Stimulated activated CD8-positive, alpha-beta memory T cell treated with anti-CD3 and anti-CD28 coated beads, Interleukin-4, amount 100 ng/mL, for 48 hours (primary cell): Measurements from ENCODE around the gene NOTCH4.
"Not testable (repeated sequence)": the region's sequence is repeated elsewhere in the genome, so short reads cannot be mapped to it uniquely, and the experiment has no call there.

ENCODE experiments used
- DNase-seq: peaks from one replicate; pipeline ENCODE4 v3.0.0-alpha.2; 2020

NOTCH4 gene

DNA sequence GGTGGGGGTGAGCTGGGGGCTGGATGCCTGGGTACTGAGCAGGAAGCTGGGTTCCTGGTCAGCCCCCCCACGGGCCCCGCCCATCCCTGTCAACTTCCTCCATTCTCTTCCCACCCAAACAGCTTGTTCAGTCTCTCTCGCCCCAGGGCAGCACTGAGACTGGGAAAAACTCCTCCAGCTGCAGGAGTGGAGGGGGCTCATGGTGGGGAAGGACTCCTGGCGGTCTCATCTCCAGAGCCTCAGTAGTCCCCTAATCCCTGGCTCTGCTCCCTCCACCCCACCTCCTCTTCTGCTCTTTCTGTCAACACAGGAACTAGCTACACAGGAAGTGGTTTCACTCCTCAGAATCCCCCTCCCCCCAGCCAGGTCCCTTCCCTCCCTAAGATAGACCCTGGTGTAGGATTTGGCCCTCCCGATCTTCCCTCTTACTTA, 31.2 kb downstream of the NOTCH4 start, which contains the start of gene GPSM3:
TSS of gene GPSM3 (minus strand) at position 36 of the 432 bp plus-strand sequence. CDS start 130 bp downstream, outside the sequence.
- DNase-seq = peak; percentile 70

DNA sequence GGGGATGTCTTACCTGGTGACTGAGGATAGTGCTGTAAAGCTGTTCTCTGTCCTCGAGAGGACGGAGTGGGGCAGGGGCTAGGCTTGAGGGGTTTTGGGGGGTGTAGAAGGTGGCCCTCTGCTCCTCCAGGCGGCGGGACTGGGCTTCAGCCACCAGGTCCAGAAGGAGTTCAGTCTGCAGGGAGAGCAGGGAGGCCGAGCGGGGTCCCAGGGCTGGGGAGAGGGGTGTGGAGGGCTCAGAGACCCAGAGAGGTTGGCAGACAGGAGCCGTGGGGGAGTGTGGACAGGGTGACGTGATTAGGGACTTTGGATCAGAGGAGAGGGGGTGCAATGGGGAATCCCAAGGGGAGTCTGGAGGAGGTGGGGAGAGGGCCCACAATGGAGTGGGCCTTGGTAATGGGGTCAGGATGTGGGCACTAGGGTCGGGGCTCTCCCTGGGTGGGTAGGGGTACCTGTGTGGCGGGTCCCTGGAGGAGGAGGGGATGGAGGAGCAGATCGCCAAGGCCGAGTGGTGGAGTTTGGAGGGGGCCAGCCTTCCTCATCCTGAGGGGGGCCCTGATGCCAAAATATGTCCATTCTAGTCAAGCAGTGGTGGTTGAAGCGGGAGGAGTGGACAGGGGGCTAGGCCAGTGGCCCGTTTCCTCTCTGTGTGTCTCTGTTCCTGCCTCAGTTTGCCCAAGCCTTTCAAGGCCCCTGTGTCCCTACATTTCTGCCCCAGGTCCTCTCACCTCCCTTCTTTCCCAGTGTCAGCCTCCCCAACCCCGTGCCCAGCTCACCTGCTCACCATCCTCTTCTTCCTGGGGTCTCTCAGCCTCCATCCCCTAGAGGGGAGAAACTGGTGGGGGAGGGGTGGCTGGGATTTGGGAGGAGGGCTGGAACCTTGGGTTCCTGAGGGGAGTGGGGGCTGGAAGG, 31.9 kb downstream of the NOTCH4 start:
- no peak for DNase-seq

DNA sequence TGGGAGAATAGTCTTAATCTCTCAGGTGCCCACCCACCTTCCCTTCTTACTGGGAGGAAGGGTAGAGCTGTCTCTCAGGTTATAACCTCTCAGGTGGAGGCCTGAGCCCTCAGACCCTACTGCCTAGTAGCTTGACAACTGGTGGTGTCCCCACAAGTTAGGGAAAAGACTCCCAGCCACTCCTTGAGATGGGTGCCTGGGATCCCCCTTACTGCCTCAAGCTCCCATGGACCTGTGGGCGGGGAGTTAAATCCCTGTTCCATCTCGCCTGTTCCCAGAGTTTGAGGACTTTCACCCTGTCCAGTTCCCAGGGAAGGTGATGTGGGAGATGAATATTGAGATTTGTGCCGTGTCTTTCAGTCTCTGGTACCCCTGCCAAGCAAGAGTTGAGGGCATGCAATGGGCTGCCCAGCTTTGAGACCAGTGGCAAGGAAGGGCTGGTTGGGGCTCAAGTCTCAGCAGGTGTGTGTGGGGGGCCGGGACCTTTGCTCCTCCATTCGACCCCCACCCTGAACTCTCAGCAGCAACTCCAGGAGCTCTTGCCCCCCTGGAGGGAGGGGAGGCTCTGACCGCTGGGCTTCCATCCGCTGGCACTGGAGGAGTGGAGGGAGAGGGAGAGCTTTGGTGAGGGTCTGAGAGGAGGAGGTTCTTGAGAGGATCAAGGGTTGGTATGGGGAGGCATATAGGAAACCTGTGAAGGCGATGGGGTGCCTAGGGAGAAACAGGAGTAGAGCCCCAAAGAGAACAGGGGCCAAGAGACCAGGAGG, 32.8 kb downstream of the NOTCH4 start:
- DNase-seq = no peak

DNA sequence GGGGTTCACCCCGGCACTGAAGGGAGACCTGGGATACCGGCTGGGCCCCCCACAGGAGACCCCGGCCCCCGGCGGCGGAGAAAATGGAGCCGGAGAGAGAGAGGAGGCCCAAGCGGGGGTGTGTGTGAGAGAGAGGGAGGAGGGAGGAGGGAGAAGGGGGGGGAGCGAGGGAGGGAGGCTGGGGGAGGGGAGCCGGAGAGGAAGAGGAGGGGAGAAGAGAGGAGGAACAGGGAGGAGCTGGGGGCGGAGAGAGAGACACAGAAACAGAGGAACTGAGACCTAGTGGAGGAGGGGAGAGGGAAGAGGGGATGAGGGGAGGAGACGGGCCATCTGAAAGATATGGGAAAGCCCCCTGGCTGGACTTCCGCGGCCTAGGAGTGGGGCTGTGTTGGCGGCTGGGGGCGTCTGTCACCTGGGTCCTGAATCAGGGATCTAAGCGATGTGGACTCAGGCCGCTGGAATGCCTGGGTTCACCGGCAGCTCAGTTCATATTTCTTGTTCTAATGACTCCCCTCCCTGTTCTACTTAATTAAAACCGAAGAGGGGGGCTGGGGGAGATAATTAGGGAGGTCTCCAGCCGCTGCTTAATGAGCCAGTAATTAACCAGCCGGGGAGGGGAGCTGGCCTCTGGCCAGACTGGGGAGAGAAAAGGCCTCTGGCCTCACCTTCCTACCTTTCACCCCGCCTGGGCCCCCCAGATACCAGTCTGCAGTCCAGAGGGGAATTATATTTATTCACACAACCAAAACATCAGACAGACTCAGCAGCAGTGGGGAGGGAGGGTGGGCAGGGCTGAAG, 33.6 kb downstream of the NOTCH4 start, which contains the start of gene PBX2:
TSS of gene PBX2 (minus strand) at position 149 of the 798 bp plus-strand sequence. CDS start 287 bp downstream, outside the sequence.
- DNase-seq = peak; percentile 89

DNA sequence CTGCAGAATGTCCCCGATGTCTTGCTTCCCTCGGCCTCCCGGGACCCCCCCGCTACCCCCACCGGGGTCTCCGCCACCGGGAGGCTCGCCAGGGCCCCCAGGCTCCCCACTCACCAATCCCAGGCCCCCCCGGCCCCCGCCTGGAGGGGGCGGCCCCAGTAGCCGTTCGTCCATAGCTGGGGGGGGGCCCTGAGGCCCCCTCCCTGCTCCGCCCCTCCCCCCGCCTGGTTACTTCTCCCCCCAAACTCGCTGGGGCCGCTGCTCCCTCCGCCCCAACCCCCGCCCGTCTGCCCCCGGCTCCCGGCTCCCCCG, 34.2 kb downstream of the NOTCH4 start:
- DNase-seq = no peak

DNA sequence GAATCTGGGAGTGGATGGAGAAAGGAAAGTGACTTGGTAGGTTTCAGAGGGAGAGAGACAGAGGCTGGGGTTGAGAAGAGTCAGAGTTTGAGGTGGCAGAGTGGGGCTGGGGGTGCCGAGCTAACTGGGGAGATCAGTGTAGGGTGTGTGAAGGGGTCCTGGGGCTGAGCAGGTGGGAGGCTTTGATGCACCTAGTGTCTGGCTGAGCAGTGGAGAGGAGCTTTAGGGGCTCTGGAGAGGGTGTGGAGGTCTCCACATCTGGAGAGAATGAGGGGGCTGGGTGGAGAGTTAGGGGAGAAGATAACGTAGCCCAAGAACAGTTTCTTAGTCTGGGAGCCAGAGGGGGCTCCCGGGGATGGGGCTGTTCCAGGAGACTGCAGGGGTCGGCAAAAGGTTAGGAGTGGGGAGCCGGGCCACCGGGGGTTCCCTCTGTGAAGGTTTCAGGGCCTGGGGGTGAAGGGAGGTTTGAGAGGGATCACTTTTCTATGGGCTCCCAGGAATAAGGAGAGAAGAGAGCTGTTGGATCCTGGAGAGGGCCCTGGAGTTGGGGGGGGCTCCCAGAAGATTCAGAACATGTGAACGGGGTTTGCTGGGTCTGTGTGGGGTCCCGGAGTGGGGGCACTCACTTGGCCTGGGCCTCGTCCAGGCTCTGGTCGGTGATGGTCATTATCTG, 34.7 kb downstream of the NOTCH4 start:
- no peak for DNase-seq

DNA sequence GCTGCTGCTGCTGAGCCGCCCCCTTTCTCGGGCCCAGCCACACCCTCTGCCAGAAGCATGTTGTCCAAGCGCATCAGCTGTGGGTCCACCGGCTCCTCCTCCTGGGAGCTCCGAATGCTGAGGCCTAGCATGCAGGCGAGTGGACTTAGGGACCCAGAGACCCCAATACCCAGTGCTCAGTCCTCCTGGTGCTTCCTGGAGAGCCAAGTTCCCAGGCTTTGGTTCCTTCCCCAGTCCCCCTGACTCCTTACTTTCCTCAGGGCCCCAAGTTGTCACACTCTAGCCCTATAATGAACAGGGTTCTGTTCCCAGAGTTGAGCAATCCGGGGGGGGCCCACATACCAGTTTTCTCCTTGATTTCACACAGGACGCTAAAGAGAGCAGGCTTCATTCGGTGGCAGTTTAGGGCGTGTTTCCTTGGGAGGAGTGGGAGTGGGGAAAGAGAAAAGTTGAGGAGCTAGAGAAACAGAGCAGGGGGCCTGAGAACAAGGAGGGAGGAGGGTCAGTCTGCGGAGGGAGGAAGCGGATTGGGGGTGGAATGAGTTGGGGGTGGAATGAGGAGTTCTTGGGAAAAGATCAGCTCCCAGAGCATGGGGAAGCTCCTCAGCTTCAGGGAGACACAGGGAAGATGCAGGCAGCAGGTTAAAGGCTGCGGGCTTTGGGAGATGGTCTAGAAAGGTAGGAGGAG, 35.3 kb downstream of the NOTCH4 start:
- DNase-seq = no peak

DNA sequence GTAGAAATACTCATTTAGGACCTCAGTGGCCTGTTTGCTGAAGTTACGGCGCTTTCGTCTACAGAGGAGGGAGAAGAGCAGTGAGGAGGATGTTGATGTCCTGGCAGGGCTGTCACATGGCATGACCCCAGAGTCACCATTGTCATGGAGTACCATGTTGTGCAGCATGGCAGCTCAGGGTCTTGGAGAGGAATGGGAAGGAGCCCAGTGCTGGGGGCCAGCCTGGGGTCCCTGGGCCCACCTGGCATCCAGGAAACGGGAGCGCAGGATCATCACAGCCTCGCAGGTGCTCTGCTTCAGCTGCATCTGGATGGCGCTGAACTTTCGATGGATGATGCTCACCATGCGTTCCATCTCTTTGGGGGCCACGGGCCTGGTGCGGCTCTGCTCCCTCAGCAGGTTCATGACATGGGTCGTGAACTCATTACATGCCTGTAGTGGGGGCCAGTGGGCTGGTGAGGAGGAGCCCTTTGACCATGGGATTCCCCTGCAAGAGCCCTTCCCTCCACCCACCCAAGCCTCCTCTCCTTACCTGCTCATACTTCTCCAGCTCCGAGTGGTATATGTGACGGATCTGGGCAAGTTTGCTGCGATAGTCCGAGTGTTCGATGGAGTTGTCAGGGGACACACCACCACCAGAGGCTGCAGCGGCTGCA, 36.0 kb downstream of the NOTCH4 start:
- not testable (repeated sequence) for DNase-seq

DNA sequence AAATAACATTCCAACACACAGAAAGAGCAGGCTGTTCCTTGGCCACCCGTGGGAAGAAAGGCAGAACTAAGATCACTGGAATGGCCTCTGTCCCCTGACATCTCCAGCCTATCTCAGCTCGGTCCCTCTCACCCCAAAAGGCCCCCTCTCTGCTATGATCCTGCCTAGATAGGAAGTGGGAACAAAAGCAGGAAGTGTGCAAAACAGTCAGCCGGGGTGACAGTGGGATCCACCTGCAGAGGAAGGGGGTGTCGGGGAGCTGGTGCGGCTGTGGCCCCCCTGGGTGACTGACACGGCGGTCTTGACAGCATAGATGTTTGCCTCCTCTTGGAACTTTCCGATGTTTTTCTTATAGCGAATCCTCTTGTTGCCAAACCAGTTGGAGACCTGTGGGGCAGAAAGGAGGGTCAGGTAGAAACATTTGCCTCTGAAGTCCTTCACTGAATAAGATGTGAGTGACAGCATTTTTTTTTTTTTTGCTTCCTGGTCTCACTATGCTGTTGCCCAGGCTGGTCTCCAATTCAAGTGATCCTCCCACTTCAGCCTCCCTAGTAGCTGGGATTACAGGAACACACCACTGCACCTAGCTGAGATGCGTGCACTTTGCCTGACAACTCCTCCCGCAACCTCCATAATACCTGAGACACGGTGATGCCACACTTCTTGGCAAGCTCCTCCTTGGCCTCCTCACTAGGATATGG, 36.7 kb downstream of the NOTCH4 start:
- DNase-seq = no peak

DNA sequence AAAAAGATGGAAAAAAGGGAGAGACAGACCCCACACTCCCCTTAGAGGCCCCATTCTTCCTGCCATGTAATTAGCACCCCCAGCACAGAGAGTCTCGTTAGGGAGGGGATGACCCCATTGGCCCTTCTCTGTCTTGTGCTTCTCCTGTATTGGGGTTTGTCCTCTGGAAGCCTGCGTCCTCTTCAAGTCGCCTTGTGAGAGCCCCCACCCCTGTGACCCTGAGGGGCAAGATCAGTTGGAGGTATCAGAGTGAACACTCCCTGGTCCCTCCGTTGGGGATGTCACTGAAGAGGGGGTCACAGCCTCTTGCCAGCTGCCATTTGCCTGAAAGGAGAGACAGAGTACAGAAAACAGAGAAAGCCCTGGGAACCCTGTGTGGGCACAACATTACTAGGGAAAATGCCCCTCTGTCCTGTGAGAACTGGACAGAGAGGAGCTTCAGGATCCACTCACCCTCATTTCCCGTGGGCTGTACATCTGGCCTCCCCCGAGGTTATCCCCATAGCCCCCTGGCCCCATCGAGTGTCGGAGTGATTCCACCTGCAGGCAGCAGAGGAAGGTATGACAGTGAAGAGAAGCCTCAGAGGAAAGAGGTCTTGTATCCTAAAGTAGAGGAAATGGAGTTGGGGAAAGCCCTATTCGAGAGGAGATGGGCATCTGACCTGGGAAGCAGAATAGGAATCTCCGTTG, 37.6 kb downstream of the NOTCH4 start:
- not testable (repeated sequence) for DNase-seq

DNA sequence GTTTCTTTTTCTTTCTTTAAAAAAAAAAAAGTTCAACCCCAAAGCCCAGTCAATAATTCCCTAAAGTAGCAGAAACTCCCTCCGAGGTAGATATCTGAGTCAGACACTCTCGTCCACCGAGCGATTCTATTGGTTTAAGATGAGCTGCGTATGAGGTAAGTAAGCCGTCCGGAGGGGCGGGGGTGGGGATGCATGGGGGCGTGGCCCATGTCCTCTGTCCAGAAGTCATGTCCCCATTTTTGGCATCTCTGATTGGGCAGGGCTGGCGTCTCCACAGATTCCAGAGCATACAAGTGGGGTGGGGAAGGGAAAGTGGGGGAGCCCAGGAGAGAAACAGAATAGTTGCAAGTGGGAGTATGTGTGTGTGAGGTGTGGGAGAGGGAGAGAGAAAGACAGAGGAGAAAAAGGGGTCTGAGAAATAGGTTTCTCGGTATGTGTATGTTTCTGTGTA, 38.2 kb downstream of the NOTCH4 start:
- DNase-seq = peak; percentile 76

DNA sequence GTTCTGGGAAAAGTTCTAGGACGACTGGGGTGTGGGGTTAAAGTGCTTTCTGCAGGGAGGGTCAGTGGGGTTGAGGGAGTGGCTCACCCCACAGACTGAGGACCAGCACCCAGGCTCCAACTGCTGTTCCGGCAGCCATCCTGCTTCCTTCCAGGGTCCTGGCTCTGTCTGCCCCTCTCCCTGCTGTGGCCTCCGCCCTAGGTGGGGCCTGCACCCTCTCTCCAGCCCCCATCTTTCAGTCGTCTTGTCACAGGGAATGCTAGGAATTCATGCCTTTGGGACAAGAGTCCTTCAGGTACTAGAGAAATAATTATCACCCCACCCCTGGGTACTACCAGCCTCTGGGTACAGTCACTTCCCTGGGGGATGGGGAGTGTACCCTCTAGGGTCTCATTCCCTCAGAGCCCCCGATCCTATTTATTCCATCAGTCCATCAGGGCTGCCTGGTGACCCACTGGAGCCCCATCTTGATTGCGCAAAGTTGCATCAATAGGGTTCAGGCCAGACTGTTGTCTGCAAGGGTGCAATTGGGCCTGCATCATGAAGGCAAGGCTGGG, 39.7 kb downstream of the NOTCH4 start, which contains the start of gene AGER:
TSS of gene AGER (minus strand) at position 170 of the 557 bp plus-strand sequence. CDS start at position 139, 31 bp downstream.
- no peak for DNase-seq

DNA sequence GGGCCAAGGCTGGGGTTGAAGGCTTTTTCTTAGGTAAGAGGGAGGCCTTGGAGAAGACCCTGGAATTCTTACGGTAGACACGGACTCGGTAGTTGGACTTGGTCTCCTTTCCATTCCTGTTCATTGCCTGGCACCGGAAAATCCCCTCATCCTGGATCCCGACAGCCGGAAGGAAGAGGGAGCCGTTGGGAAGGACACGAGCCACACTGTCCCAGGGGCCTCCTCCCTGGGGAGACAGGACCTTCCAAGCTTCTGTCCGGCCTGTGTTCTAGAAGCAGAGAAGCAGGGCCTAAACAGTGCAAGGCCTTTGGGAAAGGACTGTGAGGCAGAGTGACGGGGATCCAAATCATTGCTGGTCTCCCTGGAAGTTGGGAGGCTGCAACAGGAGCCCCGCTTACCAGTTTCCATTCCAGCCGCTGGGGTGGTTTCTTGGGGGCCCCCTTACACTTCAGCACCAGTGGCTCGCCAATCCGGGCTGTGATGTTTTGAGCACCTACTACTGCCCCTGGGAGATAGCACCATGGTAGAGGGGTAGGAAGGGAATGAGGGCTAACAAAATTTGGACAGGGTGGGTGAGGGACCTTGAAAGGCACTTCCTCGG, 40.3 kb downstream of the NOTCH4 start:
- DNase-seq = no peak

DNA sequence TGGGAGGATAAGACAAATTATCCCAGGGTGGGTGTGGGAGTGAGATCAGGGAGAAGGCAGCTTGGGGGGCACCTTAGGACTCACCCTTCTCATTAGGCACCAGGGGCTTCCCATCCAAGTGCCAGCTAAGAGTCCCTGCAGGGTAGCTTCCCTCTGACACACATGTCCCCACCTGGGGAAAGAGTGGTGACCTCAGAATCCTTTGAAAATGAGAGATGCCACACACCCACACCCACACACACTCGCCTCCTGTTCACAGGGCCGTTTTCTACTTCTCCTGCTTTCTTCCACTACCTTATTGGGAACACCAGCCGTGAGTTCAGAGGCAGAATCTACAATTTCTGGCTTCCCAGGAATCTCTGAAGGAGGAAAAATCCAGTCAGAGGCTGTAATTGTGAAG, 40.8 kb downstream of the NOTCH4 start:
- DNase-seq = no peak

DNA sequence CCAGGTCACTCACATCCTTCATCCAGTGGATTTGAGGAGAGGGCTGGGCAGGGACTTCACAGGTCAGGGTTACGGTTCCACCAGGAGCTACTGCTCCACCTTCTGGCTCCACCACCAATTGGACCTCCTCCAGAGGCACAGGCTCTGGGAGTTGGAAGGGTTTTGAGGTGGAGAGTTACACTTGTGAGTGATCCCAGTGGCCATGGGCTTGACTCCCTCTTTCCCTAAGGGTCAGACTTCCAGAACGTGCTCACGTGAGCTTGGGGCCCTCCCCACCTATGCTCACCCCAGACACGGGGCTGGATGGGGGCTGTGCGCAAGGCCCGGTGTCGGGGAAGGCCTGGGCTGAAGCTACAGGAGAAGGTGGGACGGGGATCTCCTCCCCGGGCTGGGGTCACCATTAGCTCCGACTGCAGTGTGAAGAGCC, 41.3 kb downstream of the NOTCH4 start:
- no peak for DNase-seq

DNA sequence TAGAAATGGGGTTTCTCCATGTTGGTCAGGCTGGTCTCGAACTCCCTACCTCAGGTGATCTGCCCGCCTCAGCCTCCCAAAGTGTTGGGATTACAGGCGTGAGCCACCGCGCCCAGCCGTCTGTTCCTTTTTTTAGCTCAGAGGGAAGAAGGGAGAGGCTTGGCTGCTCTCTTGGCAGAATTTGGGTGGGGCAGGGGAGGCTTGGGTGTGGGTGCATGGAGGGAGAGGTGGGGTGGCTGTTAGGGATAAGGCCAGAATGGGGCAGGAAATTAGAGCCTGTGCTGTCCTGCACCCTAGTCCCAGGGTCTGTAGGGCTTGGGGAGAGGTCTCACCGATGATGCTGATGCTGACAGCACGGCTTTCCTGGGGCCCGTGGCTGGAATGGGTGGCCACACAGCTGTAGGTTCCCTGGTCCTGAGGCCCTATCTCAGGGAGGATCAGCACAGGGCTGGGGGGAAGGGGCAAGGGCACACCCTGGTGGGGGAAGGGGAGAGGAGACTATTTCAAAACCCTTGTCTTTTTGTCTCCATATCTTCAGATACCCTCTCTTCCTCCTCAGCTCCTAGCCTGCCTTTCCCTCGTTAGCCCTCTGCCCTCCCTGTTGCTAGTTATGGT, 41.8 kb downstream of the NOTCH4 start:
- DNase-seq = no peak

DNA sequence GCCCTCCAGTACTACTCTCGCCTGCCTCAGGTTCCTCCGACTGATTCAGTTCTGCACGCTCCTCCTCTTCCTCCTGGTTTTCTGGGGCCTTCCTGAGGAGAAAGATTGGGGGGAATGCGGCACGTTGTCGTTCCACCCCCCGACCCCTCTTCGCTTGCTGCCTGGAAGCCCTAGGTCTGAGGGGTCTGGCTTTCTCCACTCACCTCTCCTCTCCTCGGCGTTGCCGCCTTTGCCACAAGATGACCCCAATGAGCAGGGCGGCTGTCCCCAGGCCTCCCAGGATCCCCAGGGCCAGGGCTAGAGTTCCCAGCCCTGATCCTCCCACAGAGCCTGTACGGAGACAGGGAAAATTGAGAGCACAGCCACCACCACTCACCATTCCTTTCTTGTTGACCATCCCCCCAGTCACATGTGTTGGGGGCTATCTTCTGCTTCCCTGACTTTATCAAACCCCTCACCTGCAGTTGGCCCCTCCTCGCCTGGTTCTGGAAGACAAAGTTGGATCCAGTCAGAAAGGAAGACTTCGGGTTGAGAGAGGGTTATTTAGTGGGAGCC, 42.6 kb downstream of the NOTCH4 start:
- no peak for DNase-seq

DNA sequence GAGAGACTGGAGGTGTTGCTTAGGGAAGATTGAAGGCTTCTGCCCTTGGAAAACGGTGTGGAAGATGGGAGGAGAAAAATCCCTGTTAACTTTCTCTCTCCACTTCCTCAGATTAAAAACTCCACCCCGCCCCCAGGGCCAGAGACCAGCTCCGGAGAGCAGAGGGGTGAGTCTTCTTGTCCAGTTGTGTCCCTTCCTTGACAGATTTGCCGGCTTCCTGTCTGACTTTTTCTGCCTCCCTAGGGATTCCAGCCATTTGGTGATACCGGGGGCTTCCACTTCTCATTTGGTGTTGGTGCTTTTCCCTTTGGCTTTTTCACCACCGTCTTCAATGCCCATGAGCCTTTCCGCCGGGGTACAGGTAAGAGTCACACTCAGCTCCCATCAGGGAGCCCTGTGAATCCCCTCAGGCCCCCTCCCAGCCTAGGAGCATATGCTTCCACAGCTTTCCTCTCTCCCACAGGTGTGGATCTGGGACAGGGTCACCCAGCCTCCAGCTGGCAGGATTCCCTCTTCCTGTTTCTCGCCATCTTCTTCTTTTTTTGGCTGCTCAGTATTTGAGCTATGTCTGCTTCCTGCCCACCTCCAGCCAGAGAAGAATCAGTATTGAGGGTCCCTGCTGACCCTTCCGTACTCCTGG, 44.0 kb downstream of the NOTCH4 start:
- no peak for DNase-seq
